Gastroesophageal sphincter (tissue), 3 donors: ENCODE measurements around the gene VPS39.

ENCODE experiments used
- EP300 ChIP-seq: sonication (generic); formaldehyde crosslinking; IDR thresholded peaks from one replicate; pipeline ENCODE4 v1.6.1; 2017; ENCODE audit warnings: antibody characterized with exemption, mild to moderate bottlenecking
- POLR2A ChIP-seq, 2 donors: fragments of 450-650 bp; IDR thresholded peaks; one replicate each; pipeline ENCODE4 v1.6.1; 2017; ENCODE audit warnings: antibody characterized with exemption in 2 of 2, mild to moderate bottlenecking in 2 of 2, moderate library complexity in 1 of 2
- TF ChIP-seq, protein P1 (sequence below), 4 experiments: fragments of 200-600 bp in 2 of 4; fragments of 450-650 bp in 2 of 4; sonication (generic) in 1 of 4; IDR thresholded peaks; one replicate each; pipeline ENCODE4 v1.5.1; 2017 to 2019; ENCODE audit warnings: antibody characterized with exemption in 4 of 4, mild to moderate bottlenecking in 2 of 4, moderate library complexity in 2 of 4

GRCh38 chr15:42143866-42144625 lies 64.1 kb downstream of the VPS39 start:
- TF ChIP-seq, protein P1, sequence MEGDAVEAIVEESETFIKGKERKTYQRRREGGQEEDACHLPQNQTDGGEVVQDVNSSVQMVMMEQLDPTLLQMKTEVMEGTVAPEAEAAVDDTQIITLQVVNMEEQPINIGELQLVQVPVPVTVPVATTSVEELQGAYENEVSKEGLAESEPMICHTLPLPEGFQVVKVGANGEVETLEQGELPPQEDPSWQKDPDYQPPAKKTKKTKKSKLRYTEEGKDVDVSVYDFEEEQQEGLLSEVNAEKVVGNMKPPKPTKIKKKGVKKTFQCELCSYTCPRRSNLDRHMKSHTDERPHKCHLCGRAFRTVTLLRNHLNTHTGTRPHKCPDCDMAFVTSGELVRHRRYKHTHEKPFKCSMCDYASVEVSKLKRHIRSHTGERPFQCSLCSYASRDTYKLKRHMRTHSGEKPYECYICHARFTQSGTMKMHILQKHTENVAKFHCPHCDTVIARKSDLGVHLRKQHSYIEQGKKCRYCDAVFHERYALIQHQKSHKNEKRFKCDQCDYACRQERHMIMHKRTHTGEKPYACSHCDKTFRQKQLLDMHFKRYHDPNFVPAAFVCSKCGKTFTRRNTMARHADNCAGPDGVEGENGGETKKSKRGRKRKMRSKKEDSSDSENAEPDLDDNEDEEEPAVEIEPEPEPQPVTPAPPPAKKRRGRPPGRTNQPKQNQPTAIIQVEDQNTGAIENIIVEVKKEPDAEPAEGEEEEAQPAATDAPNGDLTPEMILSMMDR (IDR thresholded peaks at IDR 0.05): no peak
- TF ChIP-seq EP300 (no peak), POLR2A (IDR thresholded peaks at IDR 0.05) (no peak)
